Superior temporal gyrus (tissue), 1 donor: ENCODE results near the gene GALNT16.
"Not testable (repeated sequence)": the region's sequence is repeated elsewhere in the genome, so short reads cannot be mapped to it uniquely, and the experiment has no call there.

ENCODE experiments used
- DNase-seq: peaks from one replicate; pipeline ENCODE4 v3.0.0-alpha.2; 2016; ENCODE audit errors: extremely low spot score

Gene GALNT16

DNA sequence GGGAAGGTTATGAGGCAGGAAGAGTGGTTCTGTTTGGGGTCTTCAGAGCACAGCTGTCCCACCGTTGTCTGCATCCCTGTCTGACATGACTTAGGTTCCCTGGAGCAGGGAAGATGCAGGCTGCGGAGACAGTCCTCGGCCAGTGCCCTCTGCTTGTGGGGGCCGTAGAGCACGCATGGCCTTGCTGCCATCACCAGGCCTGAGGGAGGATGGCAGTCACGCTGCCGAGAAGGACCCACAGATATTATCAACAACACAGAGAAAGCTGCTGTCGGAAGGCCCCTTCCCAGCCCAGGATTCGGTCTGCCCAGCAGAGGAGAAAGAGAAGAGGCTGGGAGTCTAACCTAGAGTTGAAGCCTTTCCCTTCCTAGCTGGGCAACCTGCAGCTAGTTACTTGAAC lies 103.1 kb downstream of the GALNT16 start:
- DNase-seq = peak; percentile 62

DNA sequence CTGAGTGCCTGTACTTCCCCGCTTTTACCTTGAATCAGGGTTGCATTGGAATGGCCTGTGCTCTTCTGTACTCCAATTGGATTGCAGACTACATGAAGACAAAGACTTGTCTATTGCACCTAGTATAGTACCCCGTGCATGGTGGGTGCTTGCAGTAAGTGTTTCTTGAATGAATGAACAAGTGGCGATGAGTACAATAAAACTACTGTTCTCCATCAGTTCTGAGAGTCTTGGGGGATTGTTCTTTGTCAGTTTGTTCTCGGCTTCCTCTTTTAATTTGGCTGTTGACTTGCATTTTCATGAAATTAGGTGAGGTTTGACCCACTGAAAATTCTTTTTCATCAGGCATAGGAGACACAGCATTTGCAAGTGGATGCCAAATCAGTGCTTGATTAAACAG lies 104.0 kb downstream of the GALNT16 start:
- DNase-seq = no peak

DNA sequence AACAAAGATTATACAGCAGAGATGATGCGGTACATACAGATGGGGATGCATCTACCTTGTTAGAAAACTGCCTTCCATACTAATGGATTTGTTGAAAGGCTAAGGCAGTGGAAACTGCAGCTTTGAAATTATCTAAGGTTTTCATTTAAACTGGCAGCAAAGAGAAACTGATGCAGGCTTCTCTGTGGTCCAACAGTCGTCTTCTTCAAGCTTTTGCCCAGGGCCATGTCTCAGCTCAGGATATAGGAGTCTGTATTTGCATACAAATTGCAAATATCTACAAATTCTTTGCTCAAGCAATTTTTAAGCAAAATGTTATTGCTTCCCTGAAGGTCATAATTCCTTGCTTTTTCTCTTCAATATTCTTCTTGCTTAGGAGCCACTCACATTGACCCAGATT lies 104.4 kb downstream of the GALNT16 start:
- no peak for DNase-seq

DNA sequence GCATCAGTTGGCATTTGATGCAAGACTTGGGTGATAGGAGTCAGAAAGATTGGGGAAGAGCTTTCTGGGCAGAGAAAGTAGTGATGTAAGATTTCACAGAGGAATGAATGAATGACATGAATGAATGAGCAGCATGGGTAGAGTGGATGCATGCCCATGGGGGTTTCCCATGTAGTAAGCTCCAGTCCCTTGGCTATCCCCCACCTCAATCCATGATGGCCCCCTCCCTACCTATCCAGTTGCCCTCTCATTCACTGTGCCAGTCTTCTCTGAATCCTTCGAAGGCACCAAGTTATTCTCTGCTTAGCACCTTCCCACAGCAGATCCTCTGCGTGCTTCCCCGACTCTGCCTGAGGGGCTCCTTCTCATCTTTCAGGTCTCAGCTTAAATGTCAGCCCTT lies 106.1 kb downstream of the GALNT16 start:
- DNase-seq = no peak

DNA sequence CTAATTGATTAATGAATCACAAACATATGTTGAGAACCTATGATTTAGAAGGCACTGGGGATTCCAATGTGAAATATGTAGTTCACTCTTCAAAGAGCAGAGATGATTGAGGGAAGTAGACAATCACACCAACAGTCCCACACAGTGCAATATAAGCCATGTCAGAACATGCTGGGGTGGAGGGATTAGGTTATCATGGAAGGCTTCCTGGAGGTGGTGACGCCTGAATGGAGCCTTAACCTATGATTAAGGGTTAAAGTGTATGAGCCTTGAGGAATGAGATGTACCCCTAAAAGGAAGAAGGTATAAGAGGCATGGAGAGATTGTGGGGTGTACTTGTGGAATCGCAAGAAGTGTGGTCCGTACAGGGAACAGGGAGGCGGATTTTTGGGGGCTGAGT lies 106.8 kb downstream of the GALNT16 start:
- no peak for DNase-seq

DNA sequence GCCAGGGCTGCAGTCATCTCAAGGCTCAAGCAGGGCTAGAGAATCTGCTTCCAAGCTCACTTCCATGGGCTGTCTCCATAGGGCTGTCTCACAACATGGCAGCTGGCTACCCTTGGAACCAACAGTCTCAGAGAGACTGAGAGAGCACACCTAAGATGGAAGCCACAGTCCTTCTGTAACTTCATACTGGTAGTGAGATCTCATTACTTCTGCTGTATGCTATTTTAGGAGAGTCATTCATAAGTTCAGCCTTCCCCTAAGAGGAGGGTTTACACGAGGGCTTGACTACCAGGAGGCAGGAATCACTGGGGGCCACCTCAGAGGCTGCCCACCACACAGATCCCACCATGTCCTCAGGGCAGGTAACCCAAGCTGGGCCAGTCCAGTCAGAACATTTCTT lies 108.4 kb downstream of the GALNT16 start:
- DNase-seq = no peak

DNA sequence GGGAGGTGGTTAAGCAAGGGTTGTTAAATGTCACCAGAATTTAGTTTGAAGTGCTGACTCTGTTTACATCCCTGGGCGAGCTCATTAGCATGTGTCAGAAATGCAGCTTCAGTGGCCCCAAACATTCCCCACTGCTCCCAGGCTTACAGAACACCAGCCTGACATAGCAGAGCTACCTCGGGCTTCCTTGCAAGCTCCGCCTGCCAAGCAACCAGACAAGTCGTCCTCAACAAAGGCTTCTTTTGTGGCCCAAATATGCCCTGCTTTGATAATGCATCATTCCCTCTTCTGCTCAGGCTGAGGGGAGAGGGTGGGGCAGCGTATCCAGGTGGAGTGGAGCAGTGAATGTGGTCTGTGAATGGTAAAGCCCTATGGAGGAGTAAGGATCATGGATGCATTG lies 110.1 kb downstream of the GALNT16 start:
- no peak for DNase-seq

DNA sequence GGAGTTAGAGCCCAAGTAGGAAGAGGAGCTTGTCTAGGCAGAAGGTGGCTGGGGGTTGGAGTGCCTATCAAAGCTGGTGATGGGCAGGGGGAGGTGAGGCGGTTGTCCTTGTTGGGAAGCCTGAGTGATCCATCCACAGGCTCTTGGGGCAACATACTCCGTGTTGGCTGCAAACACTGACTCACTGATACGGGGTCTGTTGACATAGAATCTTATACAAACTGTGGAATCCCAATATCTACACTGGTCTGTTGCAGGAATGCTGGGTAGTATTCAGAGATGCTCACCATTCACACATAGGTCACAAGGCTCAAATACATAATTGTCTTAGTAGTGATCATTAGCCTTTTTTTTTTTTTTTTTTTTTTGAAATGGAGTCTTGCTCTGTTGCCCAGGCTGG lies 112.2 kb downstream of the GALNT16 start:
- no peak for DNase-seq

DNA sequence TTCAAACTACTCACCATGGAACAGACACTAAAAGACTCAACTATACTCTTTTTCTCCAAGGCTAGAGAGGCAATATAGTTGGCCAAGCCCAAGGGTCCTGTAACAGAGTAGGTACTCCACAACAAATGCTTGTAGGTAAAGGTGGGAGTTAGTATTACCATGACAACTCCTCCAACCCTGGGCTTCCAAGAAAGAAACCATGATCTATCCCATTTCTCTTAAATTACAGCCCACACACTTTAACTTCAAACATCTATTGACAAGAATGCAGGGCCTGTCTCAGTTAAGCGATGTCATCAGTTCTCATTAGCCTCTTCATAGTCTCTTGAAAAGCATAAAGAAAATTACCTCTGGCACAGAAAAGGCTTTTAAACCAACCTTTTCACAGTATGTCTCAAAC lies 113.1 kb downstream of the GALNT16 start:
- no peak for DNase-seq

DNA sequence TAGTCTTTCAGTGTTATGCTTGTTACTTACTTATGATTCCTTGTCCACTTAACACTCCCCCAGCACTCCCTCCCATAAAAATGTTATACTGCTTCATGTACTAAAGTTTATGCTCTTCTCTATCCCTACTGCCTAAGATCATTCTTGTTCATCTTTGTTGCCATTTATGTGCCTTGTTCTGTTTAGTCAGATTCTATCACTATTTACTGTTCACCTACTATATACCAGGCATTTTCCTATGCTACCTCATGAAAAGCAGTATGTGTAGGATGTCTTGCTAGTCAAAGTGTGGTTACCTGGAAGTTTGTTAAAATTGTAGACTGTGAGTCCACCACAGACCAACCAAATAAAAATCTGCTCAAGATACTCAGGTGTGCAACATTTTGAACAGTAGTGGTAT lies 114.3 kb downstream of the GALNT16 start:
- DNase-seq = no peak

DNA sequence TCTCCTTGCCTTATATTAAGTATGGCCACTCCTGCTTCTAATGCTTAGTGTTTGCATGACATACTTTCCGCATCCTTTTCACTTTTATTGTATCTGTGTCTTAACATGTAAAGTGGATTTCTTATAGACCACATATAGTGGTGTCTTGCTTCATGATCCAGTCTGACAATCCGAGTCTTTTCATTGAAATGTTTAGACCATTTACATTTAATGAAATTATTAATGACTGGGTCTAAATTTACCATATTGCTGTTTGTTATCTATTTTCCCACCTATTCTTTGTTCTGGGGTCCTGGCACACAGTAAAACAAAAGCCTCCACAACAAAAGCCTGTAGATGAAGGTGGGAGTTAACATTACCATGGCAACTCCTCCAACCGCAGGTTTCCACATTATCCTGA lies 115.2 kb downstream of the GALNT16 start:
- no peak for DNase-seq

DNA sequence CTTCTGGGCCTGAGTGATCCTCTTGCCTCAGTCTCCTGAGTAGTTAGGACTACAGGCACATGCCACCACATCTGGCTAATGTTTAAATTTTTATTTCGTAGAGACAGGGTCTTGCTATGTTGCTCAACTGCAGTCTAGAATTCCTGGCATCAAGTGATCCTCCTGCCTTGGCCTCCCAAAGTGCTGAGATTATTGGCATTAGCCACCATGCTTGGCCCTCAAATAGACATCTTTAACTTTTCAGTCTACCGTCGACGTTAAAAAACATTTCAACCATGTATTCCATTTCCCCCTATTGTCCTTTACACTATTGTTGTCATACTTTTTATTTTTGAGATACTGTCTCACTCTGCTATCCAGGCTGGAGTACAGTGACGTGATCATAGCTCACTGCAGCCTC lies 115.8 kb downstream of the GALNT16 start:
- DNase-seq = no peak

DNA sequence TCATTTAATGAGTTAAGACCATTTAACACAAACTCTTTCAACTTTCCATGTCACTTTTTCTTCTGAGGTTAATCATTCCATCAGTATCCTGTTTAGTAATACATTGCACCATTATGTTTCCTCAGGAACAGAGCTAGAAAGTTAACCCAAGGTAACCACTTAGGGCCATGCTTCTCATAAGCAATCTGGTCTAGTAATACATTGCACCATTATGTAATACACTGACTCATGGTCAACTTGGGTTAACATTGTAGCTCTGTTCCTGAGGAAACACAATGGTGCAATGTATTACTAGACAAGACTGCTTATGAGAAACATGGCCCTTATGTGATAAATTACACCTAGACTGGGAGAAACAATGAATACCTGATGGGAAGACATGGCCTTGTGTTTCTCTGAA lies 116.5 kb downstream of the GALNT16 start:
- no peak for DNase-seq

DNA sequence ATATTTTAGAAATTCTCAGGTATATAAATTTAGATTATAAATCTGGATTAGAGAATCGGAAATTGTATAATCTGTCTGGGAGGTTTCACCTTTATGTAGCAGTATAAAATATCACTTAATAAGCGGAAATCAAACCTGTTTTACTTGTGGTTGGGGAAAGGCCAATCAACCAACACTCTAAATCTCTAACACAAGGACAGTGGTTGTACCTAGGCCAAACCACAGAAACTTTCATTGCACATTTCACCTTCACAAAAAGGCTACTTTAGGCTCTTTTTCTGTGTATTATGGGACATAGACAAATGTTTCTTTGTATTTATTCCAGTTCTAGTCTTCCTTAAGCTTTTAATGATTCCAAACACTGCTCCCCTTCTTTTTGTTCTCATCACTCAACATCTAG lies 118.3 kb downstream of the GALNT16 start:
- no peak for DNase-seq

DNA sequence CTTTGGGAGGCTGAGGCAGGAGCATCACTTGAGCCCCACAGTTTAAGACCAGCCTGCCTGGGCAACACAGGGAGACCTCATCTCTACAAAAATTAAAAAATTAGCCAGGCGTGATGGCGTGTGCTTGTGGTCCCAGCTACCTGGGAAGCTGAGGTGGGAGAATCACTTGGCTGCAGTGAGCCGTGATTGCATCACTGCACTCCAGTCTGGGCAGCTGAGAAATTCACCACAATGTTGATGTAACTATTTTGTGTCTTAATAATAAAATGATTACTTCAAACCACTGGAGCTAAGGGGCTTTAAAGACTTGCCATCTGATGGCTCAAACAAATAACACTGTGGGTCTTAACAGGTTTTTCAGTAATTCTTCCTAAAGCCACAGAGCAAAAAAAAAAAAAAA lies 127.4 kb downstream of the GALNT16 start:
- DNase-seq = no peak

DNA sequence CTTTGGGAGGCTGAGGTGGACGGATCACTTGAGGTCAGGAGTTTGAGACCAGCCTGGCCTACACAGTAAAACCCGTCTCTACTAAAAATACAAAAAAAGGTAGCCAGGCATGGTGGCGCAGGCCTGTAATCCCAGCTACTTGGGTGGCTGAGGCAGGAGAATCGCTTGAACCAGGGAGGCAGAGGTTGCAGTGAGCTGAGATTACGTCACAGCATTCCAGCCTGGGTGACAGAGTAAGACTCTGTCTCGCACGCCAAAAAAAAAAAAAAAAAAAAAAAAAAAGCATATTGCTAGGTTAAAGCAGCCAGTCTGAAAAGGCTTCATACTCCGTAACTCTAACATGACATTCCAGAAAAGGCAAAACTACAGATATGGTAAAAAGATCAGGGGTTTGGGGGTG lies 131.4 kb downstream of the GALNT16 start:
- DNase-seq = not testable (repeated sequence)

DNA sequence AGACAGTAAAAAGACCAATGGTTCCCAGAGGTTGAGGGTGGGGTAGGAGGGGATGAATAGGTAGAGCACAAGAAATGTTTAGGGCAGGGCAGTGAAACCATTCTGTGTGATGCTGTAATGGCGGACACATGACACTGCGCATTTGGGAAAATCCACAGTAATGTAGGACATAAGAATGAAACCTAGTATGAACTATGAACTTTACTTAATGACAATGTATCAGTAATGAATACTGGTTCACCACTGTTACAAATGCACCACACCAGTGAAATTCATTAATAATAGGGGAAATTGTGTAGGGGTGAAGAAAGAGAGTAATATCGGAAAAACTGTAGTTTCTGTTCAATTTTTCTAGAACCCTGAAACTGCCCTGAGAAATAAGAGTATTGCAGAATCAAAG lies 132.5 kb downstream of the GALNT16 start:
- DNase-seq = no peak

DNA sequence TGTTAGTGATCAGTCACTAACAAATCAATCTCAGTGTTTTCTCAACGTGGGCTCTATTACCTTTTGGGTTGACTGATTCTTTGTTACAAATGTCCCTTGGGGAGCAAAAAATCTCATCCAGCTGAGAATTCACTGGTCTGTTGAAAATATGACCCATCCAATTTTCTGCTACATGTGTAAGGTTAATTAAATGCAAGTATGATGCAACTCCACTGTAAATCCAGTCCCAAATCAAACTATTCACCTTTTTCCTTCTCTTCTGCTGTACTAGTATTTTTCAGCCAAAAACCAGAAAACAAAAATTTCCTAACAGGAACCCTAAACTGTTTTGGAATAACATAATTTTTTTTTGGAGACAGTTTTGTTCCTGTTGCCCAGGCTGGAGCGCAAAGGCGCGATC lies 136.0 kb downstream of the GALNT16 start:
- DNase-seq = no peak

DNA sequence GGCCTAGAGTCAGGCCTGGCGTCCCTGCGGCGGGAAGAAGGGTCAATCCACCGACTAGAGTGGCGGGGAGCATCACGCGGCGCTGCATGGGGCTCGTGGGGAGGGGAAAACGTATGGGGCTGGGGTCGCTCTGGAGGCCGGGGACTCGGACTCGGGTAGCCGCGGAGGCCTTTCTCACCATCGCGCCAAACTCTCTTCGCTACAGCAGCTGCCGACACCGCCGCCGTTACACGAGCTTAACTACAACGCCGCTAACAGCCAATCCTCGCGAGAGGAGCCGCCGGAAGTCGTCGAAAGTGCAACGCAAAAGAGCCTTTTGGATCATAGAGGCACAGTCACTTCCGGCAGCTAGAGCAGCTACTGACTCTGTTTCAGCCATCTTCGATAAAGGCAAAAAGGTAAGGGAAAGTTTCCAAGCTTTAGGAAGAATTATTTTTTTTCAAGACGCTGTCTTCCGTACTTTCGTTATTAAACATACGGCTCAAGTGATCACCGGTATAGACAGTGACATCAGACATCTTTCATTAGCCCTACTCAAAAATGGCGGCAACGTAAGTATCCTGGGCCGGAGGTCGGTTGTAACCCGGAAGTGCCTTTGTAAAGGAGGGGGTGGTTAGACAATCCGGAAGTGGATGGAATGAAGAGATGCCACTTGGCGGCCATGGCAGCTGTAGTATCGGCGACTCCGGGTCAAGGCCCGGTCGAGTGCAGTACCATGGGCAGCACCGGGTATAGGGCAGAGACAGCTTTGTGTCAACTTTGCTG lies 138.3 kb downstream of the GALNT16 start, which contains the start of the genes ERH and SLC39A9:
Gene ERH, minus strand, starts transcription at position 247 of the 765 bp plus-strand sequence. Its CDS starts 66 bp downstream, at position 181.
Gene SLC39A9, plus strand, starts transcription at position 640 of the 765 bp plus-strand sequence. CDS start 678 bp downstream, outside the sequence.
- DNase-seq = peak; percentile 100

DNA sequence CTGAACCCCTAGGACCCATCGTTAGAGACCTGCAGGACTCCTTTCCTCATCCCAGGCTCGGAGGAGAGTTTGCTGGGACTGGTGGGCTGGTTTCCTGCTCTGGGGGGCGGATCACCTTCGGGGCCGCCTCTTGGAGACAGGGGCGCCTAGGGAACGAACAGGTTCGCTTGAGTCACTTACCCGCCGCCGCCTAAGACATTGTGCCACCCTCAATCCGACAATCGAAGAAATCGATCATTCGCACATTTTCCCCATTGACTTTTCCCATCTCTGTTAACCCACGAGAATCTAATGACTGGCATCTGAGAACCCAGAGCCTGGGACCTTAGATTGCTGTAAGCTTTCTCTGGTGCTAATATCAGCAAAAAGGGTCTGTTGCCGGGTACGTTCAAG lies 138.9 kb downstream of the GALNT16 start:
- no peak for DNase-seq

DNA sequence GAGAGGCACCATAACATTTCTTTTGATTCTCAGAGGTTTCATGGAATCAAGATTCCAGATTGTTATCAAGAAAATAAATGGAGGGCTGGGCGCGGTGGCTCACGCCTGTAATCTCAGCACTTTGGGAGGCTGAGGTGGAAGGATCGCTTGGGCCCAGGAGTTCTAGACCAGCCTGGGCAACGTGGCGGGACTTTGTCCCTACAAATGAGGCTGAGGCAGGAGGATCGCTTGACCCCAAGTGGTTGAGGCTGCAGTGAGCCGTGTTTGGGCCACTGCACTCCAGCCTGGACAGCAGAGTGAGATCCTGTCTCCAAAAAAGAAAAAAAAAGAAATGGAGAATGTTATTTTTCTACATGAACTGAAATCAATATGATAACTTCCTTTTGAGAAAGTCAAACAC lies 139.8 kb downstream of the GALNT16 start:
- no peak for DNase-seq

DNA sequence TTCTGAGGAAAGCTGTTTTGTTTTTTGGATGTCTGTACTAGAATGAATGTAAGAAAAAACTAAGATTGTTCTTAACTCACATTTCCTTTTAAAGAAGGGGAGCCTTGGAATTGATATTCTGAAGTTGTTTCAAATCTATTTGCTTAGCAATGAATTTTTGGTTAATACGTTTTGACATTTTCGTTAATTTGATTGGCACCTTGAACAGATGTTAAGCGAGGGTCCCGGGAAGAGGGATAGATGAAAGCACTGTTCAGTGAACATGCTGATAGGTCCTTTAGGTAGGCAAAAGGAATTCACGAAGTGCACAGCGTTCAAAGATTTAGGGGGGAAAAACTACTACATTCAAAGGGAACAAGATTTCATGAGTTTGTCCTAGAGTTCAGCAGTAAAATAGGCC lies 140.2 kb downstream of the GALNT16 start:
- DNase-seq = no peak

DNA sequence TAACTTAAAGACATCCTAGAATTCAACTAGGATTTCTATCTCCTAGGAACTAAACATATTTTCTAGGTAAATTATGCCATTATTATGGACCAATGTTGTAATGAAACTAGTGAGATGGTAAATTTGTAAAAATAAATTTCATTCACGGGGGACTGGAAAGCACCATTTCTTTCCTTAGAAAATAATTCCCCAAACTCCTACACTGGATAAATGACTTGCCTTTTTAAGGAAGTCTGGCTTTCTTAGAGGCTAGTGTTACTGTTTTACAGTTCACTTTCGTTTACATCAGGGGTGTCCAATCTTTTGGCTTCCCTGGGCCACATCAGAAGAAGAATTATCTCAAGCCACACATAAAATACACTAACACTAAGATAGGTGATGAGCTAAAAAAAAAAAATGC lies 141.9 kb downstream of the GALNT16 start:
- DNase-seq = no peak

DNA sequence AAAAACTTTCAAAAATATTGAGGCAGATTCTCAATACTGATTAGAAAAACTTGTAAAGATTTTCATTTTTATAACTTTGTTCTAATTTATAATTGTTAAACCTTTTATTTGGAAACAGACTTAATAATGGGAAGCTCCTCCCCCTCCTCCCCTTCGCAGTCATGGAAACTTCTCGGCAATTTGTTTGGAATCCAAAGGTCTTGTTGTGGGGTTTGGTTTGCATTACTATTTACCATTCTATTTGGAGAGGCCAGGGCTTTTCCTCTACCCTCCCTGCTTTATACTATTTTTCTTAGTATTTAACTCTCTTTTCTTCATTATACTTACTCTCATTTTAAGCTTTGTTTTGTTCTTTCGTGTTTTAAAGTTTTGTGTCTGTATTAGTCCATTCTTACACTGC lies 144.5 kb downstream of the GALNT16 start:
- DNase-seq = no peak
